ENCODE data around the gene PIEZO1.
"Not testable (repeated sequence)": the region's sequence is repeated elsewhere in the genome, so short reads cannot be mapped to it uniquely, and the experiment has no call there.

The PIEZO1 gene

GRCh38 chr16:88792078-88792550 is 7.1 kb upstream of the PIEZO1 start:
- H3K27ac ChIP-seq (ENCODE audit: low read depth, low read length): no peak overlapping the region
- H3K4me3 ChIP-seq (ENCODE audit: low read depth in 1 of 2, low read length in 2 of 2): no peak overlapping the region
- peaks cover 8 to 30% of the 10 kb centered on the region in 2 donors for H3K4me1 ChIP-seq (ENCODE audit: control insufficient read depth in 1 of 2, insufficient read depth in 2 of 2, low read length in 2 of 2)
- H3K9me3 ChIP-seq (ENCODE audit: control insufficient read depth in 1 of 2, low read length in 2 of 2): no peaks in the 10 kb centered on the region
- H3K9ac ChIP-seq (ENCODE audit: low read depth in 1 of 2, low read length in 2 of 2): no peak overlapping the region
- no peaks in the 10 kb centered on the region for H3K36me3 ChIP-seq (ENCODE audit: control insufficient read depth in 1 of 2, insufficient read depth in 2 of 2, low read length in 2 of 2)
- H3K27me3 ChIP-seq (ENCODE audit: control insufficient read depth in 1 of 2, insufficient read depth in 2 of 2, low read length in 2 of 2): peaks cover 0 to 3% of the 10 kb centered on the region in 2 donors

- peaks cover 0 to 3% of the 10 kb centered on the region in 2 donors for H3K27me3 ChIP-seq (ENCODE audit: control insufficient read depth in 1 of 2, insufficient read depth in 2 of 2, low read length in 2 of 2)
- H3K9me3 ChIP-seq (ENCODE audit: control insufficient read depth in 1 of 2, low read length in 2 of 2): no peaks in the 10 kb centered on the region
- H3K4me1 ChIP-seq (ENCODE audit: control insufficient read depth in 1 of 2, insufficient read depth in 2 of 2, low read length in 2 of 2): peaks cover 8 to 33% of the 10 kb centered on the region in 2 donors
- H3K27ac ChIP-seq (ENCODE audit: low read depth, low read length): no peak overlapping the region
- peak overlapping the region in 1 of 2 donors; percentile 4 for H3K4me3 ChIP-seq (ENCODE audit: low read depth in 1 of 2, low read length in 2 of 2)
- H3K9ac ChIP-seq (ENCODE audit: low read depth in 1 of 2, low read length in 2 of 2): no peak overlapping the region
- no peaks in the 10 kb centered on the region for H3K36me3 ChIP-seq (ENCODE audit: control insufficient read depth in 1 of 2, insufficient read depth in 2 of 2, low read length in 2 of 2)
Observed at GRCh38 chr16:88790312-88791211, 5.5 kb upstream of the PIEZO1 start.

- Histone ChIP-seq H3K4me3 (ENCODE audit: low read depth in 1 of 2, low read length in 2 of 2) (no peak overlapping the region), H3K9ac (ENCODE audit: low read depth in 1 of 2, low read length in 2 of 2) (no peak overlapping the region), H3K9me3 (ENCODE audit: control insufficient read depth in 1 of 2, low read length in 2 of 2) (no peaks in the 10 kb centered on the region), H3K4me1 (ENCODE audit: control insufficient read depth in 1 of 2, insufficient read depth in 2 of 2, low read length in 2 of 2) (peaks cover 8 to 31% of the 10 kb centered on the region in 2 donors), H3K27me3 (ENCODE audit: control insufficient read depth in 1 of 2, insufficient read depth in 2 of 2, low read length in 2 of 2) (peaks cover 0 to 3% of the 10 kb centered on the region in 2 donors), H3K36me3 (ENCODE audit: control insufficient read depth in 1 of 2, insufficient read depth in 2 of 2, low read length in 2 of 2) (no peaks in the 10 kb centered on the region), H3K27ac (ENCODE audit: low read depth, low read length) (no peak overlapping the region)
Observed at GRCh38 chr16:88789594-88789993, 4.6 kb upstream of the PIEZO1 start.

- not testable (repeated sequence) for H3K27ac ChIP-seq (ENCODE audit: low read depth, low read length); H3K27me3 ChIP-seq (ENCODE audit: control insufficient read depth in 1 of 2, insufficient read depth in 2 of 2, low read length in 2 of 2); H3K36me3 ChIP-seq (ENCODE audit: control insufficient read depth in 1 of 2, insufficient read depth in 2 of 2, low read length in 2 of 2); H3K9me3 ChIP-seq (ENCODE audit: control insufficient read depth in 1 of 2, low read length in 2 of 2); H3K4me3 ChIP-seq (ENCODE audit: low read depth in 1 of 2, low read length in 2 of 2); H3K9ac ChIP-seq (ENCODE audit: low read depth in 1 of 2, low read length in 2 of 2)
- peaks cover 10 to 33% of the 10 kb centered on the region in 2 donors for H3K4me1 ChIP-seq (ENCODE audit: control insufficient read depth in 1 of 2, insufficient read depth in 2 of 2, low read length in 2 of 2)
Observed at GRCh38 chr16:88788749-88789148, 3.7 kb upstream of the PIEZO1 start.

GRCh38 chr16:88787579-88788314 is 2.7 kb upstream of the PIEZO1 start:
- Histone ChIP-seq H3K36me3 (ENCODE audit: control insufficient read depth in 1 of 2, insufficient read depth in 2 of 2, low read length in 2 of 2) (no peaks in the 10 kb centered on the region), H3K27me3 (ENCODE audit: control insufficient read depth in 1 of 2, insufficient read depth in 2 of 2, low read length in 2 of 2) (peaks cover 0 to 3% of the 10 kb centered on the region in 2 donors), H3K27ac (ENCODE audit: low read depth, low read length) (no peak overlapping the region)

GRCh38 chr16:88784856-88785105 is 239 bp downstream of the PIEZO1 start:
- Histone ChIP-seq H3K9ac (ENCODE audit: low read depth in 1 of 2, low read length in 2 of 2) (peak overlapping the region in 1 of 2 donors; percentile 63), H3K27ac (ENCODE audit: low read depth, low read length) (peak overlapping the region; percentile 78), H3K4me1 (ENCODE audit: control insufficient read depth in 1 of 2, insufficient read depth in 2 of 2, low read length in 2 of 2) (peaks cover 32 to 50% of the 10 kb centered on the region in 2 donors)

More at GRCh38 chr16:88787579-88788314, 2.7 kb upstream of the PIEZO1 start:
- Histone ChIP-seq H3K4me3 (ENCODE audit: low read depth in 1 of 2, low read length in 2 of 2) (no peak overlapping the region), H3K9me3 (ENCODE audit: control insufficient read depth in 1 of 2, low read length in 2 of 2) (no peaks in the 10 kb centered on the region), H3K9ac (ENCODE audit: low read depth in 1 of 2, low read length in 2 of 2) (no peak overlapping the region), H3K4me1 (ENCODE audit: control insufficient read depth in 1 of 2, insufficient read depth in 2 of 2, low read length in 2 of 2) (peaks cover 12 to 34% of the 10 kb centered on the region in 2 donors)

GRCh38 chr16:88784074-88784855 is 755 bp downstream of the PIEZO1 start:
- no peaks in the 10 kb centered on the region for H3K36me3 ChIP-seq (ENCODE audit: control insufficient read depth in 1 of 2, insufficient read depth in 2 of 2, low read length in 2 of 2)
- peak overlapping the region; percentile 63 to 65 for H3K4me3 ChIP-seq (ENCODE audit: low read depth in 1 of 2, low read length in 2 of 2)
- H3K4me1 ChIP-seq (ENCODE audit: control insufficient read depth in 1 of 2, insufficient read depth in 2 of 2, low read length in 2 of 2): peaks cover 37 to 47% of the 10 kb centered on the region in 2 donors
- no peaks in the 10 kb centered on the region for H3K27me3 ChIP-seq (ENCODE audit: control insufficient read depth in 1 of 2, insufficient read depth in 2 of 2, low read length in 2 of 2)
- H3K9ac ChIP-seq (ENCODE audit: low read depth in 1 of 2, low read length in 2 of 2): peak overlapping the region; percentile 55 to 63
- H3K27ac ChIP-seq (ENCODE audit: low read depth, low read length): peak overlapping the region; percentile 78
- H3K9me3 ChIP-seq (ENCODE audit: control insufficient read depth in 1 of 2, low read length in 2 of 2): no peaks in the 10 kb centered on the region

More at GRCh38 chr16:88784856-88785105, 239 bp downstream of the PIEZO1 start:
- H3K9me3 ChIP-seq (ENCODE audit: control insufficient read depth in 1 of 2, low read length in 2 of 2): no peaks in the 10 kb centered on the region
- H3K36me3 ChIP-seq (ENCODE audit: control insufficient read depth in 1 of 2, insufficient read depth in 2 of 2, low read length in 2 of 2): no peaks in the 10 kb centered on the region
- H3K4me3 ChIP-seq (ENCODE audit: low read depth in 1 of 2, low read length in 2 of 2): peak overlapping the region; percentile 63 to 65
- no peaks in the 10 kb centered on the region for H3K27me3 ChIP-seq (ENCODE audit: control insufficient read depth in 1 of 2, insufficient read depth in 2 of 2, low read length in 2 of 2)

GRCh38 chr16:88783391-88784073 is 1.5 kb downstream of the PIEZO1 start:
- H3K27ac ChIP-seq (ENCODE audit: low read depth, low read length): peak overlapping the region; percentile 78
- peak overlapping the region; percentile 63 to 65 for H3K4me3 ChIP-seq (ENCODE audit: low read depth in 1 of 2, low read length in 2 of 2)
- H3K9ac ChIP-seq (ENCODE audit: low read depth in 1 of 2, low read length in 2 of 2): peak overlapping the region; percentile 55 to 63
- no peaks in the 10 kb centered on the region for H3K36me3 ChIP-seq (ENCODE audit: control insufficient read depth in 1 of 2, insufficient read depth in 2 of 2, low read length in 2 of 2)
- H3K9me3 ChIP-seq (ENCODE audit: control insufficient read depth in 1 of 2, low read length in 2 of 2): no peaks in the 10 kb centered on the region
- H3K4me1 ChIP-seq (ENCODE audit: control insufficient read depth in 1 of 2, insufficient read depth in 2 of 2, low read length in 2 of 2): peaks cover 37 to 47% of the 10 kb centered on the region in 2 donors
- H3K27me3 ChIP-seq (ENCODE audit: control insufficient read depth in 1 of 2, insufficient read depth in 2 of 2, low read length in 2 of 2): no peaks in the 10 kb centered on the region
